Spleen (tissue), 11 donors: ENCODE data around the gene LGALSL. TPM values are rescaled to one million over a fixed set of nuclear protein-coding genes. Genes with fewer than 3 reads are reported as not detected.

ENCODE experiments used
- DNase-seq: peaks from one replicate; pipeline ENCODE4 v3.0.0-alpha.2; 2020
- H3K27ac ChIP-seq, 8 donors: fragments of 200-600 bp; sonication (generic) in 7 of 8; 1 replicate in 4 of 8; 2 replicates in 4 of 8; pipeline versions ENCODE4 v1.5.0 to v1.8.0; 2016 to 2021; ENCODE audit warnings: inconsistent platforms in 4 of 8, mild to moderate bottlenecking in 4 of 8, moderate library complexity in 1 of 8
- H3K27me3 ChIP-seq, 7 donors: fragments of 200-600 bp; sonication (generic) in 6 of 7; replicated peaks in 1 of 7; 1 replicate in 4 of 7; 2 replicates in 3 of 7; pipeline versions ENCODE4 v1.5.0 to v1.8.0; 2016 to 2021; ENCODE audit warnings: inconsistent platforms in 3 of 7, mild to moderate bottlenecking in 1 of 7
- H3K36me3 ChIP-seq, 6 donors: fragments of 200-600 bp; sonication (generic) in 5 of 6; 1 replicate in 4 of 6; 2 replicates in 2 of 6; pipeline versions ENCODE4 v1.5.0 to v1.8.0; 2016 to 2021; ENCODE audit warnings: inconsistent platforms in 2 of 6
- H3K4me1 ChIP-seq, 6 donors: fragments of 200-600 bp; sonication (generic) in 5 of 6; 1 replicate in 3 of 6; 2 replicates in 3 of 6; pipeline versions ENCODE4 v1.5.0 to v1.8.0; 2016 to 2021; ENCODE audit warnings: inconsistent platforms in 3 of 6
- H3K4me3 ChIP-seq, 8 donors: fragments of 200-600 bp; sonication (generic) in 7 of 8; 1 replicate in 4 of 8; 2 replicates in 4 of 8; pipeline versions ENCODE4 v1.5.0 to v1.8.0; 2016 to 2021; ENCODE audit warnings: inconsistent platforms in 4 of 8, mild to moderate bottlenecking in 4 of 8, moderate library complexity in 2 of 8
- H3K9me3 ChIP-seq, 8 donors: fragments of 200-600 bp; sonication (generic) in 7 of 8; 1 replicate in 4 of 8; 2 replicates in 4 of 8; pipeline versions ENCODE4 v1.5.0 to v1.8.0; 2016 to 2021; ENCODE audit warnings: inconsistent platforms in 4 of 8
- POLR2A ChIP-seq, 3 donors: fragments of 450-650 bp; IDR thresholded peaks; one replicate each; pipeline ENCODE4 v1.5.1; 2017; ENCODE audit warnings: antibody characterized with exemption in 3 of 3, mild to moderate bottlenecking in 1 of 3
- POLR2AphosphoS5 ChIP-seq, 3 donors: sonication (generic); formaldehyde crosslinking; IDR thresholded peaks; one replicate each; pipeline ENCODE4 v1.5.1; 2017; ENCODE audit warnings: antibody characterized with exemption in 3 of 3
- WGBS, 5 donors: extraction: QIAGEN DNeasy Blood & Tissue Kit in 3 of 5; methylation state at CpG; one replicate each; pipeline versions ENCODE4 v1.1.5 to v1.1.7; 2013 to 2018; 5-methylcytosine and 5-hydroxymethylcytosine counted together
- intact Hi-C: fragments of 100-400 bp; cut with DNase I; formaldehyde crosslinking; loops from one replicate; pipeline ENCODE4 v1.15.0; 2023; ENCODE audit warnings: low total_unique reads
- polyA plus RNA-seq, 3 donors: library from polyadenylated mRNA; stranded (reverse); fragments of 200-250 nt; gene quantifications; one replicate each; pipeline ENCODE4 v1.2.1, GENCODE V29; 2013
- total RNA-seq, 7 donors: library from RNA; depleted of rRNA in 3 of 7; stranded (reverse); fragments of >200 nt in 3 of 7; fragmentation: NEBNext Ultra II Directional in 4 of 7; extraction: Animal tissue kit (Norgen Biotek cat#: 25700) in 4 of 7; gene quantifications; one replicate each; pipeline versions ENCODE4 v1.1.0 to v1.2.1, GENCODE V29; 2016 to 2021
- TF ChIP-seq, protein P1 (sequence below), 11 experiments: fragments of 200-600 bp in 7 of 11; fragments of 450-650 bp in 4 of 11; sonication (generic) in 4 of 11; IDR thresholded peaks in 8 of 11; conservative IDR thresholded peaks in 3 of 11; 1 replicate in 7 of 11; 2 replicates in 4 of 11; pipeline versions ENCODE4 v1.4.0 to v1.8.0; 2016 to 2021; ENCODE audit warnings: antibody characterized with exemption in 11 of 11, inconsistent platforms in 4 of 11, mild to moderate bottlenecking in 1 of 11
- donor health status: healthy with polysubstance abuse.
- donor health status: DM: no; HTN: no; CAD: no; lungs with moderate emphysema.
- donor health status: DM: no; HTN: no; CAD: no.
- donor health status: Bipolar disorder and iron deficiency.
- donor health status: healthy.
- donor health status: DM: no; HTN: no; CAD: no.
- donor health status: DM: yes; HTN: yes; CAD: no.

LGALSL gene
- total and polyA plus RNA-seq, 10 donors: 2.4 to 16.6 (median 12.7) TPM

DNA sequence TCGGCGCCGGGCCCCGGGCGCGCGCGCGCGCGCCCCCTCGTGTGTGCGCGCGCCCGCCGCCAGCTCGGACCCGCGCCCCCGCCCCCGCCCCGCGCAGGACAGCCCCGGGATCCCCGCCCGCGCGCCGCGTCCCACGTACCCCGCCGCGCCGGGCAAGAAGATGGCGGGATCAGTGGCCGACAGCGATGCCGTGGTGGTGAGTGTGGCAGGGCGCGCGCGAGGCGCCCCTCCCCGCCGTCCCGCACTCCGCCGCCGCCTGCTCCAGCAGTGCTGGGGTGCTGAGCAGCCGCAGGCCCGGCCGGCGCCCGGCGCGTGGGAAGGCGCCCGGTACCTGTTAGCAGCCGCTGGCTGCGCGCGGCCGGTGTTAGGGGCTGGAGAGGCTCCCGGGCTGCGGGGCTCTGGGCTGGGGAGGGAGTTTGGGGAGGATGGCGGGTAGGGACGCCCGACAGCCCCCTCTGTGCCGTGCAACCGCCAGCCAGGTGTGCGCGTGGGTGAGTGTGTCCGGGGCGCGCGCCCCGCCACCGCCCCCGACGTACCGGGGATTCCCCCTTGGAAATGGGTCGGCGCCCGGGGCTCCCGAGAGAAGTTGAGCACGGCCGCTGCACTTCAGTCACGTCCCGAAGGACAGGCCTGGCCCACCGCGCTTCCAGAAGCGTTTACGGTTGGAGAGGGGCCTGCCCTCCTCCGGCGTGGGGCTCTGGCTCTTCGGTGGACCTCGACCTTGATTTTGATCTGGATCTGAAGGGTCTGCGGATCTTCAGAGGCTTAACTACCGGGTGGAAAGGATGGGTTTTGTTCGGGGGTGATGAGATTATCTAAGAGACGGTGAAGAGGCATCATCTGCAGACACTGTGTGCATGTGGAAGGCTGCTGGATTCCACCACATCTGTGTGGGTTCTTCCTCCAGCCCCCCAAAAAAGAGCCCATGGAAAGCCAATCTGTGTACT, 697 bp downstream of the LGALSL start:
- WGBS, 5 donors: 7 to 31% (median 13%) methylated on average over 23 to 103 of the region's 103 CpGs
- TF ChIP-seq POLR2A (IDR thresholded peaks at IDR 0.05): no peak
- TF ChIP-seq, protein P1, sequence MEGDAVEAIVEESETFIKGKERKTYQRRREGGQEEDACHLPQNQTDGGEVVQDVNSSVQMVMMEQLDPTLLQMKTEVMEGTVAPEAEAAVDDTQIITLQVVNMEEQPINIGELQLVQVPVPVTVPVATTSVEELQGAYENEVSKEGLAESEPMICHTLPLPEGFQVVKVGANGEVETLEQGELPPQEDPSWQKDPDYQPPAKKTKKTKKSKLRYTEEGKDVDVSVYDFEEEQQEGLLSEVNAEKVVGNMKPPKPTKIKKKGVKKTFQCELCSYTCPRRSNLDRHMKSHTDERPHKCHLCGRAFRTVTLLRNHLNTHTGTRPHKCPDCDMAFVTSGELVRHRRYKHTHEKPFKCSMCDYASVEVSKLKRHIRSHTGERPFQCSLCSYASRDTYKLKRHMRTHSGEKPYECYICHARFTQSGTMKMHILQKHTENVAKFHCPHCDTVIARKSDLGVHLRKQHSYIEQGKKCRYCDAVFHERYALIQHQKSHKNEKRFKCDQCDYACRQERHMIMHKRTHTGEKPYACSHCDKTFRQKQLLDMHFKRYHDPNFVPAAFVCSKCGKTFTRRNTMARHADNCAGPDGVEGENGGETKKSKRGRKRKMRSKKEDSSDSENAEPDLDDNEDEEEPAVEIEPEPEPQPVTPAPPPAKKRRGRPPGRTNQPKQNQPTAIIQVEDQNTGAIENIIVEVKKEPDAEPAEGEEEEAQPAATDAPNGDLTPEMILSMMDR (IDR thresholded peaks at IDR 0.05 in 8 of 11, conservative IDR thresholded peaks at IDR 0.05 in 3 of 11): no peak
- TF ChIP-seq POLR2AphosphoS5 (IDR thresholded peaks at IDR 0.05): no peak
- DNase-seq: peak; percentile 90
- intact Hi-C loops: no loop called here
- H3K36me3 ChIP-seq: peaks cover 0 to 35% (median 0%) of the 10 kb centered on the region in 6 donors
- peak overlapping the region; percentile 80 to 93 (median 91) for H3K27ac ChIP-seq
- H3K27me3 ChIP-seq: peaks cover 0 to 16% (median 0%) of the 10 kb centered on the region in 7 donors
- peaks cover 6 to 35% (median 20%) of the 10 kb centered on the region in 6 donors for H3K4me1 ChIP-seq
- no peaks in the 10 kb centered on the region for H3K9me3 ChIP-seq
- H3K4me3 ChIP-seq: peak overlapping the region; percentile 59 to 89 (median 68)

DNA sequence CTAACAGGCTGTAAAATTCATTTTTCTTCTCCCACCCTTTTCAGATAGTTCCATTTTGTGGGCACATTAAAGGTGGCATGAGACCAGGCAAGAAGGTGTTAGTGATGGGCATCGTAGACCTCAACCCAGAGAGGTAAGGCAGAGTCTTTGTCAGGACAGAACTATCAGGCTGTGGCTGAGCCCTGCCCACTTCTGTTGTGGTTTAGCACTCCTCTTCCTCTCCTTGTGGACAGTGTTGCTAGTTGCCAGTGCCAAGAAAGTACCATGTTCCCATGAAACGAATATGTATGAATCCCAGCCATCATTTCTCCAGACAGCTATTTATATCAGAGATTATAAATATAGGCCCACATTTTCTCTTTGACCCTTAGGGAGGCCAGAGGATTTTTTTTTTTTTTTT, 1.6 kb downstream of the LGALSL start:
- Histone ChIP-seq H3K9me3 (no peaks in the 10 kb centered on the region), H3K4me1 (peaks cover 6 to 35% (median 20%) of the 10 kb centered on the region in 6 donors), H3K27ac (peak overlapping the region in 1 of 8 donors; percentile 91), H3K27me3 (peaks cover 0 to 16% (median 0%) of the 10 kb centered on the region in 7 donors), H3K36me3 (peaks cover 0 to 44% (median 0%) of the 10 kb centered on the region in 6 donors), H3K4me3 (peak overlapping the region in 4 of 8 donors; percentile 60 to 89 (median 72))
- TF ChIP-seq POLR2AphosphoS5 (IDR thresholded peaks at IDR 0.05) (no peak), POLR2A (IDR thresholded peaks at IDR 0.05) (no peak)
- TF ChIP-seq, protein P1 (IDR thresholded peaks at IDR 0.05 in 8 of 11, conservative IDR thresholded peaks at IDR 0.05 in 3 of 11): no peak
- DNase-seq: no peak
- intact Hi-C loops: no loop called here
- WGBS, 5 donors: 62 to 84% (median 65%) methylated on average over 2 of the region's 2 CpGs

DNA sequence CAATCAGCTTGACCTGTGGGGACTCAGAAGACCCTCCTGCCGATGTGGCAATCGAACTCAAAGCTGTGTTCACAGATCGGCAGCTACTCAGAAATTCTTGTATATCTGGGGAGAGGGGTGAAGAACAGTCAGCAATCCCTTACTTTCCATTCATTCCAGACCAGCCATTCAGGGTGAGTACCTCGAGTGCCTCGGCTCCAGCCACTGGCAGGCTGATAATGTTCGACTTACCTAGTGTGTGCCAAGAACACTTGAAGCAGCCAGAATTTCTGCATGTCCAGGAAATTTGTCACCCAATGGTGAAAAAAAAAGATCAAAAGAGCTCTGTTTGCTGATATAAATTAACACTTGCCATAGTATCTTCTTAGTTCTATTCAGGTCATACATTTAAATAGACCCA, 2.3 kb downstream of the LGALSL start:
- H3K4me1 ChIP-seq: peaks cover 6 to 35% (median 20%) of the 10 kb centered on the region in 6 donors
- no peak for DNase-seq
- peaks cover 0 to 16% (median 0%) of the 10 kb centered on the region in 7 donors for H3K27me3 ChIP-seq
- WGBS, 5 donors: 90 to 99% (median 92%) methylated on average over 6 of the region's 6 CpGs
- intact Hi-C loops: no loop called here
- TF ChIP-seq POLR2AphosphoS5 (IDR thresholded peaks at IDR 0.05): no peak
- TF ChIP-seq, protein P1 (IDR thresholded peaks at IDR 0.05 in 8 of 11, conservative IDR thresholded peaks at IDR 0.05 in 3 of 11): no peak
- TF ChIP-seq POLR2A (IDR thresholded peaks at IDR 0.05): no peak
- H3K9me3 ChIP-seq: no peaks in the 10 kb centered on the region
- peaks cover 0 to 44% (median 0%) of the 10 kb centered on the region in 6 donors for H3K36me3 ChIP-seq
- no peak overlapping the region for H3K4me3 ChIP-seq
- H3K27ac ChIP-seq: no peak overlapping the region

DNA sequence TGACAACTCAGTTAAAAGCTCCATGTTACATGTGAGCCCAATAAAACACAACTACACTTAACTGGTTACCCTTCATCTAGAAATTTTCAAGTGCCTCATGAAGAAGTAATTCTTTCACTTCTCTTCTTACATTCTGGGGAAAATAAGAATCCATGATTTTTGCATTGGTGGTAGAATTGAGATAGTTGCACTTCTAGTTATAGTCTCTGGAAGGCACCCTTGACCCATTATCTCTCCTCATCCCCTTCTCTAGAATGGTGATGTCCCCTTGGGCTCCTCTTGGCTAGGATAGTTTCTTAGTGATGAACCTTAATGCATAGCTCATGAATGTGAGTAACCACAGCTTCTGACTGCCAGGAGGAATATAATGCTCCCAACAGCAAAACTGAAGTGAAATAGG, 3.6 kb downstream of the LGALSL start:
- no peak for DNase-seq
- Histone ChIP-seq H3K27ac (no peak overlapping the region), H3K4me3 (no peak overlapping the region), H3K9me3 (no peaks in the 10 kb centered on the region), H3K27me3 (peaks cover 0 to 16% (median 0%) of the 10 kb centered on the region in 7 donors), H3K4me1 (peaks cover 6 to 34% (median 20%) of the 10 kb centered on the region in 6 donors), H3K36me3 (peaks cover 0 to 44% (median 0%) of the 10 kb centered on the region in 6 donors)
- TF ChIP-seq, protein P1 (IDR thresholded peaks at IDR 0.05 in 8 of 11, conservative IDR thresholded peaks at IDR 0.05 in 3 of 11): no peak
- TF ChIP-seq POLR2AphosphoS5 (IDR thresholded peaks at IDR 0.05) (no peak), POLR2A (IDR thresholded peaks at IDR 0.05) (no peak)
- intact Hi-C loops: no loop called here
